Thoracic aorta (tissue), 2 donors: Measurements from ENCODE around the gene NR4A2. TPM values are rescaled to one million over a fixed set of nuclear protein-coding genes. Genes with fewer than 3 reads are reported as not detected.
A peak's percentile ranks its signal among the peaks of the same experiment; 100 is the strongest.

ENCODE experiments used
- ATAC-seq: fragments of 150-250 bp; one replicate; pipeline ENCODE4 v1.8.0; 2017; ENCODE audit warnings: low read depth; ENCODE audit not compliant: insufficient number of reproducible peaks, low FRiP score
- DNase-seq: peaks from one replicate; pipeline ENCODE4 v3.0.0-alpha.2; 2020; ENCODE audit warnings: low spot score
- H3K27ac ChIP-seq, 2 donors: fragments of 200-600 bp; sonication (generic); 1 replicate in 1 of 2; 2 replicates in 1 of 2; pipeline ENCODE4 v1.5.1; 2016; ENCODE audit warnings: mild to moderate bottlenecking in 2 of 2, moderate library complexity in 2 of 2
- H3K27me3 ChIP-seq: fragments of 200-600 bp; sonication (generic); replicated peaks from 2 replicates; pipeline ENCODE4 v1.6.0; 2016; ENCODE audit warnings: mild to moderate bottlenecking; ENCODE audit not compliant: insufficient read depth
- H3K36me3 ChIP-seq: fragments of 200-600 bp; sonication (generic); one replicate; pipeline ENCODE4 v1.5.1; 2016
- H3K4me1 ChIP-seq, 2 donors: fragments of 200-600 bp; sonication (generic); 1 replicate in 1 of 2; 2 replicates in 1 of 2; pipeline versions ENCODE4 v1.5.1 to v1.6.0; 2016; ENCODE audit warnings: low read depth in 2 of 2, mild to moderate bottlenecking in 1 of 2; ENCODE audit not compliant: control insufficient read depth in 1 of 2
- H3K4me3 ChIP-seq: fragments of 200-600 bp; sonication (generic); 2 replicates; pipeline ENCODE4 v1.5.1; 2016; ENCODE audit warnings: mild to moderate bottlenecking
- H3K9me3 ChIP-seq: fragments of 200-600 bp; sonication (generic); 2 replicates; pipeline ENCODE4 v1.5.1; 2016
- total RNA-seq, 2 donors: library from RNA; depleted of rRNA; stranded (reverse); fragments of >200 nt; gene quantifications; one replicate each; pipeline versions ENCODE4 v1.1.0 to v1.2.3, GENCODE V29; 2016
- TF ChIP-seq, protein P1 (sequence below): fragments of 200-600 bp; sonication (generic); IDR thresholded peaks from one replicate; pipeline ENCODE4 v1.5.1; 2019; ENCODE audit warnings: antibody characterized with exemption

Gene NR4A2
- 10 to 100 TPM in 1 of 2 donors, 1 to 10 TPM in 1; 4.4 to 11.5 TPM for total RNA-seq

- Histone ChIP-seq H3K9me3 (no peaks in the 10 kb centered on the region), H3K4me3 (peak within 1 kb of the TSS; percentile 92), H3K27ac (peak within 1 kb of the TSS; percentile 93 to 96), H3K27me3 (no peaks in the 10 kb centered on the region), H3K36me3 (no peaks in the 10 kb centered on the region), H3K4me1 (peaks cover 0 to 10% of the 10 kb centered on the region in 2 donors)
- ATAC-seq (peak; percentile 72), DNase-seq (peak; percentile 64)
- TF ChIP-seq, protein P1, sequence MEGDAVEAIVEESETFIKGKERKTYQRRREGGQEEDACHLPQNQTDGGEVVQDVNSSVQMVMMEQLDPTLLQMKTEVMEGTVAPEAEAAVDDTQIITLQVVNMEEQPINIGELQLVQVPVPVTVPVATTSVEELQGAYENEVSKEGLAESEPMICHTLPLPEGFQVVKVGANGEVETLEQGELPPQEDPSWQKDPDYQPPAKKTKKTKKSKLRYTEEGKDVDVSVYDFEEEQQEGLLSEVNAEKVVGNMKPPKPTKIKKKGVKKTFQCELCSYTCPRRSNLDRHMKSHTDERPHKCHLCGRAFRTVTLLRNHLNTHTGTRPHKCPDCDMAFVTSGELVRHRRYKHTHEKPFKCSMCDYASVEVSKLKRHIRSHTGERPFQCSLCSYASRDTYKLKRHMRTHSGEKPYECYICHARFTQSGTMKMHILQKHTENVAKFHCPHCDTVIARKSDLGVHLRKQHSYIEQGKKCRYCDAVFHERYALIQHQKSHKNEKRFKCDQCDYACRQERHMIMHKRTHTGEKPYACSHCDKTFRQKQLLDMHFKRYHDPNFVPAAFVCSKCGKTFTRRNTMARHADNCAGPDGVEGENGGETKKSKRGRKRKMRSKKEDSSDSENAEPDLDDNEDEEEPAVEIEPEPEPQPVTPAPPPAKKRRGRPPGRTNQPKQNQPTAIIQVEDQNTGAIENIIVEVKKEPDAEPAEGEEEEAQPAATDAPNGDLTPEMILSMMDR, result no peak
Observed at GRCh38 chr2:156332534-156333273, at the start of gene NR4A2. Gene NR4A2, minus strand, starts transcription at chr2:156332721. Its CDS starts 2,535 bp downstream, at chr2:156330186.

- no peak overlapping the region for H3K4me3 ChIP-seq
- no peak overlapping the region for H3K27ac ChIP-seq
- TF ChIP-seq, protein P1, result no peak
- no peaks in the 10 kb centered on the region for H3K4me1 ChIP-seq
- no peaks in the 10 kb centered on the region for H3K36me3 ChIP-seq
- no peaks in the 10 kb centered on the region for H3K27me3 ChIP-seq
- ATAC-seq (no peak), DNase-seq (no peak)
- no peaks in the 10 kb centered on the region for H3K9me3 ChIP-seq
Observed at GRCh38 chr2:156380117-156380645, 47.7 kb upstream of the NR4A2 start.

DNA sequence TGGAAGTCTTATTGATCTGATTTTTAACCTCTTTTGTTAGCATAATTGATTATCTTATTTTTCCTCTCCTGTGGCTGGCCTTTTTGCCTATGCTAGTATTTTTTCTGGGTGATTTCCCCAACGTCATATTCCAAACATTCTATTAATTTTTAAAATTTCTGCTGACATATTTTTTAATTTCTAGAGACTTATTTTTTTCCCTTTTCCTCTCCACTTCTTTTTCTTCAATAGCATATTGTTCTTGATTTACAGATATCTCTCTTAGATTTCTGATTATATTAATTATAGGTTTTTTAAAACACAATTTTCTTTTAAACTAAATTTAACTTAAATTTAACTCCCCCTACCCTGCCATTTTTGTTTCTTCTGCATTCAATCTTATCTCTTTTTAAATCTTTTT is 47.2 kb upstream of the NR4A2 start:
- TF ChIP-seq, protein P1, result no peak

DNA sequence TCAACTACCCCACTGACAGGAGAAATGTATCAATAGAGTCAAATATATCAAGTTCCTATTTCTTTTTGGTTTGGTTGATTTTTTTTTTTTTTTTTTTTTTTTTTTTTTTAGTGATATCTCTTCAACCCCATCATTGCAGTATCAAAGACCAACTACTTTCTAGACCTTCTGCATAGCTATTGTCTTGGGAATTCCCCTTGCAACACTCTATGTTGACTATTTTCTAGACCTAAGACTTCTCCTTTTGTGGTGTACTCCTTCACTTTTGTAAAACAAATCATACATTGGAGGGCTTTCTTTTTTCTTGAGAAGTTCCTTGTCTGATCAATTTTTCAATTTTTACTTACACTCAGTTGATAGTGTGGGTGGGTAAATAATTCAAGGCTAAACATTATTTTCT is 46.5 kb upstream of the NR4A2 start:
- TF ChIP-seq, protein P1, result no peak
- no peaks in the 10 kb centered on the region for H3K27me3 ChIP-seq
- no peak for ATAC-seq

More for the DNA sequence above, 47.2 kb upstream of the NR4A2 start:
- Histone ChIP-seq H3K27me3 (no peaks in the 10 kb centered on the region), H3K27ac (no peak overlapping the region), H3K4me1 (no peaks in the 10 kb centered on the region), H3K4me3 (no peak overlapping the region), H3K9me3 (no peaks in the 10 kb centered on the region), H3K36me3 (no peaks in the 10 kb centered on the region)
- DNase-seq (no peak), ATAC-seq (no peak)

DNA sequence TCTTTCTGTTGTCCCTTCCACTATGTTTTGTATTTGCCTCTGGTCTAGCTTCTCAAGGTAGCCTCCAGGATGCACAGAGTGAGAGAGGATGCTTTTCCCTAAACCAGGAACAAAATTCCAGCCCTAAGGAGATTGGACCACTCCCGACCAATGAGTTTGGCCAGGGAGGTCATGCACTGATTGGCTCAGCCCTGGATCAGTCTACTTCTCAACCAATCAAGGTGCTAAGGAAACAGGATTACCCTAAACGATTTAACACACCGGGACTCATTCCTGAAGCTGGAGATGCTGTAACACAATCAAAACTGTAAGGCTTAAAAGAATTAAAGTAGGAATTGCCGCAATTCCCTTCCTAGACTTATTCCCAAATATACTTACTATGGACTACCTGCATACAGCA is 34.2 kb upstream of the NR4A2 start:
- Histone ChIP-seq H3K27ac (no peak overlapping the region), H3K4me3 (no peak overlapping the region), H3K4me1 (no peaks in the 10 kb centered on the region), H3K9me3 (no peaks in the 10 kb centered on the region), H3K36me3 (no peaks in the 10 kb centered on the region), H3K27me3 (no peaks in the 10 kb centered on the region)
- DNase-seq (no peak), ATAC-seq (no peak)
- TF ChIP-seq, protein P1, result no peak

More for the DNA sequence above, 46.5 kb upstream of the NR4A2 start:
- DNase-seq, result no peak
- H3K4me3 ChIP-seq, result no peak overlapping the region
- no peaks in the 10 kb centered on the region for H3K4me1 ChIP-seq
- no peak overlapping the region for H3K27ac ChIP-seq
- H3K9me3 ChIP-seq, result no peaks in the 10 kb centered on the region
- H3K36me3 ChIP-seq, result no peaks in the 10 kb centered on the region
